ENCODE data around the gene DENND1C. TPM values are rescaled to one million over a fixed set of nuclear protein-coding genes. Genes with fewer than 3 reads are reported as not detected.

DENND1C gene
- total RNA-seq, 2 donors from 2014 or later, result 2.7 to 3.9 TPM

DNA sequence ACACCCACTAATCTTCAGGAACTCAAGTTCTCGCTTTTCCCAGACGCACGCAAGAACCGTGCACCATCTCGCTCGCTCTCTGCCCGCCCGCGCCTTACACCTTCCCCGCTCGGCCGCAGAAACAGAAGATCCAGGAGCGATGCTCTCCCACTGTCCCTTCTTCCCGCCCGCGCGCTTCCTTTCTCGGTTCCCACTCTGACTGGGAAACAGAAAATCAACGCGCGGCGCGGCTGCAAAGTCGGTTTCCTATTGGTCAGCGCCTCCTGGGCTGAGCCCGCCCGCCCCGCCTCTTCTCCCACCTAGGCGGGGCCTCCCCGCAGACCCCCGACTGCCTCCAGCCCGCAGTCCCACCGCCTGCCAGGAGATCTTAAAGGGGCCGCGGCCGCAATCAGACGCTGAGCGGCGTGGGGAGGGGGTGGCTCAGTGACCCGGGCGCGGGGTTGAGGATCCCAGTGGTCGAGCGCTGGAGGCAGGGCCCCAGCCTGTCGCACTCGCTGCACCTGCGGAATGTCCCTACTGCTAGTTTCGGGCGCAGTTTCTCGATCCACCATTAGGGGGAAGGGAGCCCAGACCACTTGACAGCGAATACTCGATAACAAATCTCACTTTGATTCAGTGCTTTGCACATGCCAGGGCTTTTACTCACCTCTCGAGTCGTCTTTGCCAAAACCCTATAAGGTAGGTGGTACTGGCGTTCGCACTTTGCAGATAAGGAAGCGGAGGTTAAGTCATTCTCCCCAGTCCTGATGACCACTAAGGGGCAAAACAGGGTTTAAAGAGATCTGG, 21.3 kb downstream of the DENND1C start:
- TF ChIP-seq, protein P1, sequence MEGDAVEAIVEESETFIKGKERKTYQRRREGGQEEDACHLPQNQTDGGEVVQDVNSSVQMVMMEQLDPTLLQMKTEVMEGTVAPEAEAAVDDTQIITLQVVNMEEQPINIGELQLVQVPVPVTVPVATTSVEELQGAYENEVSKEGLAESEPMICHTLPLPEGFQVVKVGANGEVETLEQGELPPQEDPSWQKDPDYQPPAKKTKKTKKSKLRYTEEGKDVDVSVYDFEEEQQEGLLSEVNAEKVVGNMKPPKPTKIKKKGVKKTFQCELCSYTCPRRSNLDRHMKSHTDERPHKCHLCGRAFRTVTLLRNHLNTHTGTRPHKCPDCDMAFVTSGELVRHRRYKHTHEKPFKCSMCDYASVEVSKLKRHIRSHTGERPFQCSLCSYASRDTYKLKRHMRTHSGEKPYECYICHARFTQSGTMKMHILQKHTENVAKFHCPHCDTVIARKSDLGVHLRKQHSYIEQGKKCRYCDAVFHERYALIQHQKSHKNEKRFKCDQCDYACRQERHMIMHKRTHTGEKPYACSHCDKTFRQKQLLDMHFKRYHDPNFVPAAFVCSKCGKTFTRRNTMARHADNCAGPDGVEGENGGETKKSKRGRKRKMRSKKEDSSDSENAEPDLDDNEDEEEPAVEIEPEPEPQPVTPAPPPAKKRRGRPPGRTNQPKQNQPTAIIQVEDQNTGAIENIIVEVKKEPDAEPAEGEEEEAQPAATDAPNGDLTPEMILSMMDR (IDR thresholded peaks at IDR 0.05), result peak; percentile 67
- H3K9me3 ChIP-seq, result no peaks in the 10 kb centered on the region
- H3K4me1 ChIP-seq (ENCODE audit: control insufficient read depth in 1 of 2, low read depth in 2 of 2), result peaks cover 0 to 15% of the 10 kb centered on the region in 2 donors
- peak overlapping the region; percentile 53 to 71 for H3K27ac ChIP-seq
- peak overlapping the region; percentile 97 for H3K4me3 ChIP-seq
- H3K27me3 ChIP-seq (replicated peaks; ENCODE audit: insufficient read depth), result no peaks in the 10 kb centered on the region
- peaks cover 3% of the 10 kb centered on the region for H3K36me3 ChIP-seq
- ATAC-seq (ENCODE audit: insufficient number of reproducible peaks, low FRiP score, low read depth) (peak; percentile 84), DNase-seq (ENCODE audit: low spot score) (peak; percentile 89)

DNA sequence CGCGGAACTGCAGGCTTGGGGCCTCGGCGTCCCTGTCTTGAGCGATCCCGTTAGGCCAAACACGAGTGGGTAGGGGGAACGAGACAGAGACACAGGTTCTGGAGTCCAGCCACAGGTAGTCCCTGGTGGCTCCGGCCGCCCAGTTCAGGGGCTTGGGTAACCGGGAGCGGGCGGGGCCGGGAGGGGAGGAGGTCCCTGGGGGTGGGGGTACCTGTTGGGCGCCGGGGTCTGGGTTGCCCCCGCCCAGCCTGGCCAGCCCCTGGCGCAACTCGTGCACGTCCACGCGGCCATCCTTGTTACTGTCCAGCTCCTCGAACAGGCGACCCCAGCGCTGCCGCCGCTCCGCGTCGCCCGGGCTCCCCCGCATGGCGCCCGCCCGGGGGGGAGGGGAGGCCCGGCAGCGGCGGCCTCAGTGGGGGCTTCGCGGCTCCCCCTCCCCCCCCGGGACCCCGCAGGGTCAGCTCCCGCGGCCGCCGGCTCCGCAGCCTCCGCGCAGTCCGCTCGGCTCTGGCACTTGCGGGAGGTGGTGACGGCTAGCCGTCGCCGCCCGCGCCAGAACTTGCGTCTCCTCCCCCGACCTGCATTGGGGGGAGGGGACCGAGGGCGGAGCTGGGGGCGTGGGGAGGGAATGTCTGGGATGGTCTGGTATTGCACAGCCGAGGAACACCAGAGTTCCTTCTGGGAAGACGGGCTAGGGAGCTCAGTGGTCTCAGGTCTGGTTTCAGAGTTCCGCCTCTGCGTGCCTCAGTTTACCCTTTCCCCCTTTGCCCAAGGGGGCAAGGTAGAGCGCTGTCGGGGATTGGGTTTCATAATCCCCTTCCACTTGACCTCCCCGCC, 22.1 kb downstream of the DENND1C start, which contains the start of gene SLC25A23:
Gene SLC25A23 (minus strand): TSS at position 531 of the 837 bp plus-strand sequence. CDS start 164 bp downstream, at position 367.
- ATAC-seq (ENCODE audit: insufficient number of reproducible peaks, low FRiP score, low read depth) (peak; percentile 61), DNase-seq (ENCODE audit: low spot score) (no peak)
- peak within 1 kb of the TSS; percentile 97 for H3K4me3 ChIP-seq
- TF ChIP-seq, protein P1 (IDR thresholded peaks at IDR 0.05), result no peak
- H3K27me3 ChIP-seq (replicated peaks; ENCODE audit: insufficient read depth), result no peaks in the 10 kb centered on the region
- H3K9me3 ChIP-seq, result no peaks in the 10 kb centered on the region
- H3K27ac ChIP-seq, result peak within 1 kb of the TSS; percentile 53 to 71
- peaks cover 9% of the 10 kb centered on the region for H3K36me3 ChIP-seq
- peaks cover 0 to 15% of the 10 kb centered on the region in 2 donors for H3K4me1 ChIP-seq (ENCODE audit: control insufficient read depth in 1 of 2, low read depth in 2 of 2)

- H3K4me3 ChIP-seq, result peak overlapping the region; percentile 97
- H3K4me1 ChIP-seq (ENCODE audit: control insufficient read depth in 1 of 2, low read depth in 2 of 2), result peaks cover 0 to 15% of the 10 kb centered on the region in 2 donors
- ATAC-seq (ENCODE audit: insufficient number of reproducible peaks, low FRiP score, low read depth) (no peak), DNase-seq (ENCODE audit: low spot score) (no peak)
- peak overlapping the region; percentile 28 to 53 for H3K27ac ChIP-seq
- H3K9me3 ChIP-seq, result peaks cover 3% of the 10 kb centered on the region
- TF ChIP-seq, protein P1 (IDR thresholded peaks at IDR 0.05), result no peak
- peaks cover 16% of the 10 kb centered on the region for H3K36me3 ChIP-seq
- H3K27me3 ChIP-seq (replicated peaks; ENCODE audit: insufficient read depth), result no peaks in the 10 kb centered on the region
Measured at GRCh38 chr19:6458695-6459261, 22.8 kb downstream of the DENND1C start.

DNA sequence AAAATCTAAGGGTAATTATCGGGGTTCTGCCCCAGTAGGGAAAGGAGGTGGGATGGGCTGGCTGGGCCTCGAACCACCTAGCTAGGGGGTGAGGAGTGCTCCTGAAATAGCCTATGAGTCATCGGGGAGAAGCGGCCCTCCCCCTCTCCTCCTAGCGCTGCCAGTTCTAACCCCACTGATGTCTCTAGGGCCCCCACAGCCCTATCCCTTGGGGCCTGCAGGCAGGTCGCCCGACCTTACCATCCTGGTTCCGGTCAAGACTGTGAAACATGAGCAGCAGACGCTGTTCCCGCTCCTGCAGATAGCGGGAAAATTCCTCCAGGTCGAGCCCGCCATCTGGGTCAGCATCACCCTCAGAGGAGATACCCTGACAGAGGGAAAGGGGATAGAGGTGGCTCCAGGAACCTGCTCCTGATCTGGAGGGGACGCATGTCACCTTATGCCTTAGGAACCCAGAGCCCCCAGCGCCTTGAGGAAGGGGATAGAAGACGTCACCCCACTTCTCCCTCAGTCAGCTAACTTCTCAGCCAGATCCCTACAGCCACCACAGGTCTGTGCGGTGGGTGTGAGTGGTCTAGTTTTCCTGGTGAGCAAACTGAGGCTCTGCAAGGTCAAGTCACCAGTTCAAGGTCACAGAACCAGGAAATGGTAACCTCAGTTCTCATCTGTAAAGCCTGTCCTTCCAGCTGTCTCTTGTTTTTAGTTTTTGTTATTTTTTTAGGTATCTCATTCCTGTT, 23.5 kb downstream of the DENND1C start:
- Histone ChIP-seq H3K9me3 (peaks cover 3% of the 10 kb centered on the region), H3K4me3 (peak overlapping the region; percentile 97), H3K27me3 (replicated peaks; ENCODE audit: insufficient read depth) (no peaks in the 10 kb centered on the region), H3K27ac (no peak overlapping the region), H3K4me1 (ENCODE audit: control insufficient read depth in 1 of 2, low read depth in 2 of 2) (peaks cover 0 to 15% of the 10 kb centered on the region in 2 donors), H3K36me3 (peaks cover 22% of the 10 kb centered on the region)
- TF ChIP-seq, protein P1 (IDR thresholded peaks at IDR 0.05), result no peak
- no peak for DNase-seq (ENCODE audit: low spot score)
- no peak for ATAC-seq (ENCODE audit: insufficient number of reproducible peaks, low FRiP score, low read depth)

All from thoracic aorta (tissue), 2 donors.